Activated CD4-positive, alpha-beta T cell treated with anti-CD3 and anti-CD28 coated beads, Interleukin-2, Interleukin-4, amounts not matched to agents 100 ng/mL and 50 ng/mL, durations not matched to agents 16 hours and 8 hours (primary cell): ENCODE data around the gene CCSER1.
"Not testable (repeated sequence)": the region's sequence is repeated elsewhere in the genome, so short reads cannot be mapped to it uniquely, and the experiment has no call there.

Source experiments
- DNase-seq: peaks from one replicate; pipeline ENCODE4 v3.0.0-alpha.2; 2020; ENCODE audit warnings: low spot score

Gene CCSER1

DNA sequence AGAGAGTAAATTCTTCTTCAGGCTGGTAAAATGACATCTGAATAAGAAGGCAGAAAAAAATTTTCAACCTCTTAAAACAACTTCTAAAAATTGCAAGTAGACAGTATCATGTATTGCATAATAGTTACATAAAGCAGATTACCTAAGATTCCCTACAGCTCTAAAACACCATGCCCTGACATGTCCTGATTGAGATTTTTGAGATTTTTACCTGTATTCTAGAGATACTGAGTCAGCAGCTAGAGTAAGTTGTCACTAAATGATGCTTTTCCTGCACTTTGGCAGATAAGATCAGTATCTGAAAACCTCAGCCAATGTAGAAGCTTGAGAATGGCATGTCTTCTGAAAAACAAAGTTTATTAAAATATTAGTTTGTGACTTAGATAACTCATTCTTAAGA, 713.6 kb downstream of the CCSER1 start:
- no peak for DNase-seq

DNA sequence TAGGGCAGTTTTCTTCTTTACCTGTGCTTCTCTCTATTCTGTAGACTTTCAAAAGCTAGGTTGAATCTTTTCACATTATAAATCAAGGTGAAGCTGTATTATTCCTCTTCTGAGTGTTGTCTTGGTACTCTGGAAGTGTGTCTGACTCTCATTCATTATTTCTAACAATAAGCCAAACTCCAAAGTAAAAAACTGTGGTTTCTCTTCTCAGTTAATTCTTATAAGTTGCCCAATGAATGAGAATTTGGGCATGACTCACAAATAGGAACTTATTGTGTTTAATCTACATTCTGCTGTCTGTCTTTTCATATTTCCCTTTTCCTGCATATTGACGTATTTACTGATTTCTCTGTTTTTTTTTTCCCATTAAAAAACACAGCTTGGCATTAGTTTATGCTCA, 714.5 kb downstream of the CCSER1 start:
- no peak for DNase-seq

DNA sequence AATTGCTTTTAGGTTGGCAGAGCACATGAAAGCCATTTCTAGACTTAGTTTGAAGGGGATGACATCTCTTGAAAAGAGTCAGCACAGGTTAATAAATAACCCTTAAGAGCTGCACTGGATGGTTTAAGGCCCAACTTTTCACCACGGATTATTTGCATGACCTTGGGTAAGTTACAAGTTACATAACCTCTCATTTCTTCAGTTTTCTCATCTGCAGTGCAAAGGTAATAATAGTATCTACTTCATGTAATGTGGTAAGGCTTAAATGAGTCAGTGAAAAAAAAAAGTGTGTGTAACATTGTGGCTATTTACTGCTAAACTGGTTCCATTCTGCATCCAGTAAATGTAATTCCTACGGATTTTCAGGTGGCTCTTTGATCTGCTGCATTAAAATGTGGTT, 715.8 kb downstream of the CCSER1 start:
- DNase-seq, result no peak

DNA sequence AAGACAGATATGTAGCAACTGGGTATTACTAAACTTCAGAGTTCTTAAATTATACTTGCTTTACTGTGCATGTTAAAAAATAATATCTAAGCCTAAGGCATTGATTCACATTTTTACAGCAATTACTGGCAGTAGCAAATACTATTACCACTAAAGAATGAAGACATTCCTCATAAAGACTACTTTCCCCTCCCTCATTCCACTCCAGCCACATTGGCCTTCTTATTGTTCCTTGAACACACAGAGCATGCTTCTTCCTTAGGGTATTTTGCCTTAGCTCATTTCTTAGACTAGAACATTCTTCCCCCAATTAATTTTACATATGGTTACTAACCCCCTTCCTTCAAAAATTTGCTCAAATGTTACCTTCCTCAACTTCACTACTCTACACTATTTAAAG, 717.0 kb downstream of the CCSER1 start:
- DNase-seq, result no peak

DNA sequence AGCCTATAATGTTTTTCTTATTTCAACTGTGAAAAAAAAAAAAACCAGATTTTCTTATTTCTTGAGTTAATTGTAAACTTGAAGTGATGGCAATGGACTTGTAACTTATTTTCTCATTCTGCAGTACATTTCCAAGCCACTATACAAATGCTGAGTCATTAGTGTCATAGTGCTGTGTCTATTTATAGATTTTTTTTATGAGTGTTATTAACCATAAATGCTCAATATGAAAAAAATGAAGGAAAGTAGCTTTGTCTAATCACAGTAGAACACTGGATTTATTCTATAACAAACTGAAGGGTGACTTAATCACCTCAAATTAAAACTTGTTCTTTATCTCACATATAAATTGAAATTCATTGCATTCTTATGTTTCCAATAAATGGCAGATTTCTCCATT, 718.6 kb downstream of the CCSER1 start:
- DNase-seq, result no peak

DNA sequence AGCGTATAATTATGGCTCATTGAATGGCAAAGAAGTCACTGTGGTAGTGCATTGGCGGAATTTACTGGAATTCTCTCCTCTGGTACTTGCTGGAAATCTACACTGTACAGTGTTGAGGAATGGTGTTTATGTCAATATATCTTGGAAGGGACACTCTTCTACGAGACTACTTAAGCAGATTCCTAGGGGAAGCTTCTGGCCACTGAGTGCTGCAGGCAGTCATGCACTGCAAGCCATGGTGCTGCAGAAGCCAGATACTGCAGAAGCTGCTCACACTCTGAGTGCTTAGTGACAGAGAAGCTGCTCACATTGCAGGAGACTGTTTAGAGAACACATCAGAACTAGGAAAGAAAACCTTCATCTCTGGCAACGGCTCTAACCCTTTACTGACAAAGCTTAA, 725.0 kb downstream of the CCSER1 start:
- no peak for DNase-seq

DNA sequence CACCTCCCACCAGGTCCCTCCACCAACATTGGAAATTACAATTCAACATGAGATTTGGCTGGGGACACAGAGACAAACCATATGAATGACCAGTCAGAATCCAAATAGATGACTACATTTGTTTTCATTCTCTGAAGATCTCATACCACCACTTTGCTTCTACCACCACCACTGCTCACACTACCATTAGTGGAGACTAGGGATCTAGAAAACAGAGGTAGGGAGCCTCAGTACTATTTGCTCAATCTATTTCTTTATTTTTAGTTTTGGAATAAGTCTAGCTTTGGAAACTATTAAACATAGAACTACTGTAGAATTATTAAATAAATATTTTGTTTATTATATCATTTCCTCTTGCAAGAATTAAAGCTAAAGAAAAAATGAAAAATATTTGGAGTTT, 727.9 kb downstream of the CCSER1 start:
- no peak for DNase-seq

DNA sequence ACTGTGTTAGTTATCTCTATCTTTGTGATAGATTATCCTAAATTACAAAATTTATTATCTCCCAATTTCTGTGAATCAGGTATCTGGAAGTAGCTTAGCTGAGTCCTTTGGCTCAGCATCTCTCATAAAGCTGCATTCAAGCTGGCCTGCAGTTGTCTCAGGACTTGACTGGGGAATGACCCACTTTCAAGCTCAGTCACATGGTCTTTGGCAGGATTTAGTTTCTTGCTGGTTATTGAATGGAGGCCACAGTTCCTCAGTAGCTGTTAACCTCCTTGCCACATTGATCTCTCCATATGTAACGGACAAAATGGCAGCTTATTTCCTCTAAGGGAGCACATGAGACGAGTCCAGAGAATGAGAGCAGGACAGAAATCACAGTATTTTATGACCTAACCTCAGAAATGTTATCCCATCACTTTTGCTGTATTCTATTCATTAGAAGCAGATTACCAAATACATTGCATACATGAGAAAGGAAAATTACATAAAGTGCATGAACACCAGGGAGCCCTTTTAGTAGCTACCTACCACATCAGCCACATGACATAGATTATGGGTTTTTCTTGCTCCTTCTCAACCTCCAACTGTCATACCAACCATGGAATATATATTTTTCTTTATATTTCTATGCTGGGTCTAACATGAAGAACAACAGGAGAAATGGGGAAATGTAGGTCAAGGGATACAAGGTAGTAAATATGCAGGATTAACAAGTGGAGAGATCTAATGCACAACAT, 730.1 kb downstream of the CCSER1 start:
- DNase-seq, result no peak

DNA sequence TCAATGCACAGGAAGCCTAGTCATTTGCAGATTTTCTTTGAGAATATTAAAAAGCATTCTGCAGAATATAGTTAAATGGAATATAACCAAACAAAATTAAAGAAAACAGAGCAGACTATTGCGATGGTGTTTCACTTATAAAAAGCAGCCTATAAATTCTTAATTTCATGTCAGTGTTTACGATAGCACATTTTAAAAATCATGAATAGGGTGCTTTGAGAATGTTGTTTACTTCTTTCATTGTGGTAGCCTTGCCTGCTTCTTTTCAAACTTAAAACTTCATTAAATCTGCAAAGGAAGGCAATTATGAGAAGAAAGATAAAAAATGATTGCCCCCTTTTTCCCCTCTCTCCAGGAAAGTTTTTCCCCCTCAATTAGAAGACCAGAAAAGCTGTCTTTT, 748.6 kb downstream of the CCSER1 start:
- DNase-seq, result no peak

DNA sequence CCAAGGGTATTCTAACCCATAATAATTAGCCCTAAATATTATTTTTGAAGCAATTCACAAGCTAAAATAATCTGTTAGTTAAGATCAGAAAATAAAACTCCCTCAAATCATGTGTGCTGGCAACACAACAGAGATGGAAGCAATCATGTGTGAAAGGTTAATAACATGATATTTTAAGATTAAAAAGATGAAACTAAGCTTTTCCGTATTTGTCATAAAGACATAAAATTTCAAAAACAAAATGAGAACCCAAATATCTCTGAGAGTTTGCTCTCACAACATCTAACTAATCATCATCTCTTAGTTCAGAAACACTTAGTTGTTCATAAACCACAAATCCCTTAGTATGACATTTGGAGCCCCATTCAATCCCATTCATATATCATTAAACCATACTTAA, 749.1 kb downstream of the CCSER1 start:
- no peak for DNase-seq

DNA sequence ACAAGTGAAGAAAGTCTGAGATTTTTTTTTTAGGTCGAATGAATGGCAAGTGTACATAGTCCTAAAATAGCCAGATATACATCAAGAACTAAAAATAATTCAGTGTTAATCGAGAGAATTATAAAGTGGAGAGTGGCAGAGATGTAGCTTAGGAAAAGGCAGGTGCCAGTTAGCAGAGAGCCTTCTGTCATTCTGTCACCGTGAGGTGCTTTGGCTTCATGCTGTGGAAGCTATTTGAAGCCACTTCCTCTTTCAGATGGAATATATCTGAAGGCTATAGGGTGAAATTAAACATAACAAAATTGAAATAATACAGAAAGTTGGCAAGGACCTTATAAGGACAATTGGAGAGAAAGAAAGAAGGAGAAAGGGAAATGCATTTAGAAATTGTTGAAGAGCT, 756.3 kb downstream of the CCSER1 start:
- DNase-seq, result no peak

DNA sequence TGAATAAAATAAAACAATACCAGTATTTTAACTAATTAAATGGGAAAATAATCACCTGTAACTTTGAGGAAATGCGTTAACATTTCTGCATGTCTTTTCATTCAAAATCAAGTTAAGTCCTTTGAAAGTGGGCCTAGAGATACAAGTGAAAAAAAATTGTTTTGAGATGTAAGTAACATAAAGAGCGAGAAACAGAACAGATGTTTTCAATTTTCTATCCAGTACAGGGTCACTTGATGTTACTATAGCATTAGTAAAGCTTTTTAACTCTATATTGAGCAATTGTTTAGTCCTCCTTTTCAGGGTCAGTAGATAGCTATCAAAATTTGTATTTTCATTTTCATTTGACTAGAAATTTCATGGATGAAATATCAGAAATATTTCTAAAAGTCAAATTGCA, 761.4 kb downstream of the CCSER1 start:
- no peak for DNase-seq

DNA sequence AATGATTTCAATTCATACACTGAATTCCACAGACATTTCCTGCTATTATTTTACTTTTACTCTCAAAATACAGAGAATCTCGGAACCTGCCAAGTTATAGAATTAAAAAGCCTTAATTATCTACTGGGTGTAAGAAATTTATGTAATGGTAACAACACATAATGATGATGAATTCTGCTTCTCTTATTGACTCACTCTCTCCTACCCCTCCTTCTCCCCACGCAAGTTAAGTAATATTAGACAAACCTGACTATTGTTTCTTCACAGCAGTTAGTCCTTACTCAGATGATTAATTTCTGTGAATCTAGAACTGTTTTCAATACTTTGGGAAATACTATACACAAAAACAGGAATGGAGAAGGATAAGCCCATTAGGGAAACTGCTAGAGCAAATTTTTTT, 762.0 kb downstream of the CCSER1 start:
- DNase-seq, result no peak

DNA sequence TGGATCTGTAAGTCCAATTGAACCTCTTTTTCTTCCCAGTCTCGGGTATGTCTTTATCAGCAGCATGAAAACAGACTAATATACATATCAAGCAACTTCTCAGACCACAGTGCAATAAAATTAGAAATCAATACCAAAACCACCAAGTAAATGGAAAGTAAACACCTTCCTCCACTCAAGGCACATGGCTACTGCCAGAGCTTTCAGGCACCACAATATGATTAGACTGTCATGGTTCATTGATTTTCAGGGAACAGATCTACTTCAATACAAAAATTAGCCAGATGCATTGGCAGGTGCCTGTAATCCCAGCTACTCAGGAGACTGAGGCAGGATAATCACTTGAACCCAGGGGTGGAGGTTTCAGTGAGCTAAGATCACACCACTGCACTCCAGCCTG, 776.2 kb downstream of the CCSER1 start:
- not testable (repeated sequence) for DNase-seq

DNA sequence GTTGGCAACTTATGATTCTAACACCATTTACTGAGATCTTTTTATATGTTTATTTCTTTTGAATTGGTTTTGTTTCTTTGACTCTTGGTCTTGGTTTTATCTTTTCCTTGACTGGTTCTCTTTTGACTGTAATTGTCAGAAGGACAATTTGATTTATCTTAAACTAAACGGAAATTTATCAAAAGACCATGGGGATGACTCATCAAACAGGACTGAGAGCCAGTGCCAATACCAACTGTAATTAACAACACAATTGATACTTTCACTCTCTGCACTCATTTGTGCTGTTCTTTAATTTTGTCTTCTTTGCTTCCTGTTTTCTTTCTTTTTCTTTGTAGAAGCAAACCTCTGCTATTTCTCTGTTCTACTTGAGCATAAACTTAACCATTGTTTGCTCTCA, 776.8 kb downstream of the CCSER1 start:
- no peak for DNase-seq

DNA sequence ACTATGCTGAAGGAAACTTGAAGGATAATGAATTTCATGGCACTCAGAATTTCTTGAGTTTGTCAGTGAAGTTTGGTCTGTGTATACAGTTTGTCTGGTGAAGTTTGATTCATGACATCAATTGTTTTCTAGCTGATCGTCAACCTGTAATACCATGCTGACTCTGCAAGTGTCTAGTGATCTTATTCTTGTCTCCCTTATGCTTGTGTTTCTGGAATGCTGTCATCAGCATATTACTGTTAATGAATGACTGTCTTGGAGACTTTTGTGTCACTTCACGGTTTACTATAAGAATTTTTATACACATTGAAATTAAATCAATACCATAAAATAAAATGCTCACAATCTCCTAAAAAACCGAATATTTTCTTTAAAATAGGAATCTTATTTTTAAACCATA, 779.0 kb downstream of the CCSER1 start:
- no peak for DNase-seq

DNA sequence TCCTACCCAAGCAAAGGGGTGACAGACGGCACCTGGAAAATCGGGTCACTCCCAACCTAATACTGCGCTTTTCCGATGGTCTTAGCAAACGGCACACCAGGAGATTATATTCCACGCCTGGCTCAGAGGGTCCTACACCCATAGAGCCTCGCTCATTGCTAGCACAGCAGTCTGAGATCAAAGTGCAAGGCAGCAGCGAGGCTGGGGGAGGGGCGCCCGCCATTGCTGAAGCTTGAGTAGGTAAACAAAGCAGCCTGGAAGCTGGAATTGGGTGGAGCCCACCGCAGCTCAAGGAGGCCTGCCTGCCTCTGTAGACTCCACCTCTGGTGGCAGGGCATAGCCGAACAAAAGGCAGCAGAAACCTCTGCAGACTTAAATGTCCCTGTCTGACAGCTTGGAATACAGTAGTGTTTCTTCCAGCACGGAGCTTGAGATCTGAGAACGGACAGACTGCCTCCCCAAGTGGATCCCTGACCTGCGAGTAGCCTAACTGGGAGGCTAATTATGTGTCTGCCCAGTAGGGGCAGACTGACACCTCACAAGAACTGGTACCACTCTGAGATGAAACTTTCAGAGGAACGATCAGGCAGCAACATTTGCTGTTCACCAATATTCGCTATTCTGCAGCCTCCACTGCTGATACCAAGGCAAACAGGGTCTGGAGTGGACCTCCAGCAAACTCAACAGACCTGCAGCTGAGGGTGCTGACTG, 784.7 kb downstream of the CCSER1 start:
- not testable (repeated sequence) for DNase-seq

DNA sequence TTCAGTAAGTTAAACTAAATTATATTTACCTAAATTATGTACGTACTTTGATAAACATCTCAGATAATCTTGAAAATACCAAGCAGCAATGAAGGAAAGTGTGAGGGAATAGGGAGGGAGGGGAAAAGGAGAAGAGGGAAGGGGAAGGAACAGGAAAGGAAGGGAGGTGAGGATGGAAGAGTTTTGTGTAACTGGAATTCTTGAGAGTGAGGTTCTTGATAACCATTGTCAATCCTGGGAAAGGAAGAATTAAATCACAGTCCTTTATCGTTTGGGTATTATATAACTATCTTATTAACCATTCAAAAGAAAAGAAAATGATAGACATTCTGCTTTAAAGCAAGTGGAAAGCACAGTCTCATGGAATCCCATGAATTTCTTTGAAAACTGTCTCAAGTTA, 795.0 kb downstream of the CCSER1 start:
- no peak for DNase-seq

DNA sequence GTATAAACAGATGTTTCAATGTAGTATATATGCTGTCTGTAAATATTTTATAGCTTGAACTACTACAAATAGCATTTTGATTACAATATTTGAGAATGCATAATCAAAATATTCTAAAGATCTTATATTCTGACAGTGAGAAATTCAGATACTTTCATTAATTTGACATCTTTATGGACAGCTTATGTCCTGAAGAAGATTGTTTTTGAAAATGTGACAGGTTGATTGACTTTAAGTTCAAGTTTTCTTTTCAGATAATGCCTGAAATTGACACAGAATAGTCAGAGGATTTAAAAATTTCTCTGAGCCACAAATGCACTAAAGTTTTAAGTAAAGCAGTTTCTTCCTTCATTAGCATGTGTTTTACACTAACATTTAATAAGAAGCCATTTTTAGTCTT, 799.8 kb downstream of the CCSER1 start:
- no peak for DNase-seq

DNA sequence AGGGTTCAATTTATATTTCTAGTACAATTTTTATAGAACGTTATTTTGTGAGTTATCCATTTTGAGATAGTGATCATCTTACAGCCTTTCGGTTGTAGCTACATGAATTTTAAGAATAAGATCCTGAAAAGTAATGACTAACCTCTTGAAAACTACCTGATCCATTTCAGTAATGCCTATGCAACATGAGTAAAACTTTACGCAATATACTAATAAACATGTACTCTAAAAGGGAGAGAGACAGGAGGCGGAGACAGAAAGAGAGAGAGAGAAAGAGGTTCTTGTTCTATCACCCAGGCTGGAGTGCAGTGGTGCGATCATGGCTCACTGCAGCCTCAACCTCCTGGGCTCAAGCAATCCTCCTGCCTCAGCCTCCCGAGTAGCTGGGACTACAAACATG, 816.1 kb downstream of the CCSER1 start:
- DNase-seq, result no peak

DNA sequence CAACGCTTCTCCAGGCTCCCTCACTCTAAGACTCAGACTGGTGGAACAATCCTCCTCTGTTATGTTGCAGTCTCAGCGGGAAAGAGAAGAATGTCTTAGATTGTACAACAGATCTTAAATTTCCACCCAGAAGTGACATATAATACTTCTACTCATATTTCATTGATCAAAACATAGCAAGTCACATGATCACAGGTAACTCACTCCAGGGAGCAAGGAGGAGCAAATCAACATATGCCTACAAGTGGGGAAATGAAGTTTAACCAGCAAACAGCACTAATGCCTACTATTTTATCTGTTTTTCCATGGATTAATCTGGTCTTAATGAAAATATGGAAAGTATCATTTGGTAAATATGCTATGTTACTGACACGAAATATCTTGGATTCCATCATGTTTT, 819.8 kb downstream of the CCSER1 start:
- DNase-seq, result no peak

DNA sequence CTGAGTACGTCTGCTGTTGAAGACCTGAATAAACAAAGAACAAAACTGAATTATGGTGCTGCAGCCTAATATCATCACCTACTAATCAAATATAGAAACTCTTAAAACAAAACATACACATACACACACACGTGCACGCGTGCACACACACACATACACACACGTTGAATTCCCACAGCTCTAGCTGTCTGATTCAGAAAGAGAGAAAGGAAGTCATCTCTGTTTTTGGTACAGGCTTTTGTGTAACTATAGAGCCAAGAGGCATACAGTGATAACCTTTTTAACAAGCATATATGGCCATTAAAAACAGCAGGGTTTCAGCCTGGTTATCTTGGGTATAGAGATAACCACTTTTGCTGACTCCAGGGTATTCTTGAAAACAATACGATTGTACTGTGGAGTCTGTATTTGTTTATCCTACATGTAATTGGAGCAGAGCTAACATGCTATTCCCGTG, 823.2 kb downstream of the CCSER1 start:
- no peak for DNase-seq

DNA sequence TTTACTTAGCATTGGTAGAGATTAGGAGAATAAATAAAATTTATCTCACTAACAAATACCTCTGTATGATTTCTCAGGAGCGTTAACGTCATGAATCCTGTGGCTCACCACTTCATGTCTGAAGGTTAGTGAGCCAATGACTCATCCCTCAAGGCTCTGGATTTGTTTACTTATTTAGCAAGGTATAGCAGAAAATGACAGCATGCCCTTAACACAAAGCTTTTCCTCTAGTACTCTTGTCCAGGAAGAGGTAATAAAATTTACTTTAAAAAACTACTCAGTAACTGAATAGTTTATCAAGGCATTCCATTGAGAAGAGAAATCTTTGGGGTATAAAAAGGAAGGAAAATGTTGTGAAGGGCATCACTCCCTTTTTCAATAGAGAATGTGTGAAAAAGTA, 823.8 kb downstream of the CCSER1 start:
- no peak for DNase-seq
